ENCODE results near the gene KANK4. TPM values are rescaled to one million over a fixed set of nuclear protein-coding genes. Genes with fewer than 3 reads are reported as not detected.

KANK4 gene
- polyA plus RNA-seq, 2 of the 4 experiments (the other 2 are of a cell fraction), result 0.66 to 0.81 TPM

DNA sequence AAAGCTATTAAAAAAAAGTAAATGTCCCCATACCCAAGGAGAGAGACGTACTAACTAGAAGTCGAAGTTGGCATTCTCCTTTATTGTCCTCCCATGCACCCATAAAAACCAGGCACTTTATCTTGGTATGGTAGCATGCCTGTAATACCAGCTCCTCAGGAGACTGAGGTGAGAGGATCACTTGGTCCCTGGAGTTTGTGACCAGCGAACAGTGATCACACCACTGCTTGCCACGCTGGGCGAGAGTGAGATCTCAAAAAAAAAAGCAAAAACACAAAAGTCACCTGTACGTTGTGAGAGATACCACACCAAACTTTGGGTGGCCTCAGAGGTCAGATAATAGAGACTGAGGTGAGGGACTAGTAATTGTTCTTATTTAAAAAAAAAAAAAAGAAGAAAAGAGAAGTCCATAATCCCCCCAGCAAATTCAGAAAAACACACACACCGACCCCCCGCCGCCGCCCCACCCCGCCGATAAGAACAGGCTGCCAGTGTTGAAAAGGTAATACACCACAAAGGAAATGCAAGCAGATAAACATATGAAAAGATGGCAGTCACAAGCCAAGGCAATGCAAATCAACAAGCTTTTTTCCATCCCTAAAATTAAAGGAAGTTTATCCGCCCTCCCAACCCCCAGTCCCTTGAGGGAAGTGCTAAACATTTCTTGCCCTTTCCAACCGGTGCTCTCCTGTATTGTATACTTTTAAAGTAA lies 121.0 kb downstream of the KANK4 start:
- CTCF ChIA-PET, result interaction anchor here (0.9 kb wide), 1 partner anchor 22 kb away, joined by 3 read pairs; no protein-coding TSS in a partner anchor
- ATAC-seq, result no peak
- 76% methylated on average over 14 of the region's 14 CpGs for WGBS (ENCODE audit: missing lambda C conversion rate)

GRCh38 chr1:62196086-62196690 lies 123.0 kb downstream of the KANK4 start:
- H3K27ac ChIP-seq, result no peak overlapping the region
- CTCF ChIA-PET, result no interaction called here
- 80% methylated on average over 16 of the region's 17 CpGs for WGBS (ENCODE audit: missing lambda C conversion rate)
- TF ChIP-seq, protein P1, sequence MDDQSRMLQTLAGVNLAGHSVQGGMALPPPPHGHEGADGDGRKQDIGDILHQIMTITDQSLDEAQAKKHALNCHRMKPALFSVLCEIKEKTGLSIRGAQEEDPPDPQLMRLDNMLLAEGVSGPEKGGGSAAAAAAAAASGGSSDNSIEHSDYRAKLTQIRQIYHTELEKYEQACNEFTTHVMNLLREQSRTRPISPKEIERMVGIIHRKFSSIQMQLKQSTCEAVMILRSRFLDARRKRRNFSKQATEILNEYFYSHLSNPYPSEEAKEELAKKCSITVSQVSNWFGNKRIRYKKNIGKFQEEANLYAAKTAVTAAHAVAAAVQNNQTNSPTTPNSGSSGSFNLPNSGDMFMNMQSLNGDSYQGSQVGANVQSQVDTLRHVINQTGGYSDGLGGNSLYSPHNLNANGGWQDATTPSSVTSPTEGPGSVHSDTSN (IDR thresholded peaks at IDR 0.05), result no peak
- TF ChIP-seq GATA3 (IDR thresholded peaks at IDR 0.05; ENCODE audit: borderline replicate concordance), result no peak
- TF ChIP-seq RCOR1 (IDR thresholded peaks at IDR 0.05; ENCODE audit: low read depth, low read length), result no peak
- TF ChIP-seq CBX2 (IDR thresholded peaks at IDR 0.05; ENCODE audit: borderline replicate concordance, low read depth), result no peak
- TF ChIP-seq TP53 (CRISPR knock-in tag; IDR thresholded peaks at IDR 0.05), result no peak
- TF ChIP-seq POLR2A (IDR thresholded peaks at IDR 0.05; ENCODE audit: low read length), result no peak
- no peak for TF ChIP-seq POLR2AphosphoS2 (conservative IDR thresholded peaks at IDR 0.05; ENCODE audit: low read length)
- TF ChIP-seq RNF2 (IDR thresholded peaks at IDR 0.05; ENCODE audit: borderline replicate concordance, low read depth), result no peak
- TF ChIP-seq ZC3H11A (IDR thresholded peaks at IDR 0.05), result no peak
- no peak for TF ChIP-seq EHF (CRISPR knock-in tag; IDR thresholded peaks at IDR 0.05)
- TF ChIP-seq RFX5 (IDR thresholded peaks at IDR 0.05), result no peak
- no peak for TF ChIP-seq RAD21 (conservative IDR thresholded peaks at IDR 0.05 in 1 of 2, IDR thresholded peaks at IDR 0.05 in 1 of 2)
- TF ChIP-seq, protein P2, sequence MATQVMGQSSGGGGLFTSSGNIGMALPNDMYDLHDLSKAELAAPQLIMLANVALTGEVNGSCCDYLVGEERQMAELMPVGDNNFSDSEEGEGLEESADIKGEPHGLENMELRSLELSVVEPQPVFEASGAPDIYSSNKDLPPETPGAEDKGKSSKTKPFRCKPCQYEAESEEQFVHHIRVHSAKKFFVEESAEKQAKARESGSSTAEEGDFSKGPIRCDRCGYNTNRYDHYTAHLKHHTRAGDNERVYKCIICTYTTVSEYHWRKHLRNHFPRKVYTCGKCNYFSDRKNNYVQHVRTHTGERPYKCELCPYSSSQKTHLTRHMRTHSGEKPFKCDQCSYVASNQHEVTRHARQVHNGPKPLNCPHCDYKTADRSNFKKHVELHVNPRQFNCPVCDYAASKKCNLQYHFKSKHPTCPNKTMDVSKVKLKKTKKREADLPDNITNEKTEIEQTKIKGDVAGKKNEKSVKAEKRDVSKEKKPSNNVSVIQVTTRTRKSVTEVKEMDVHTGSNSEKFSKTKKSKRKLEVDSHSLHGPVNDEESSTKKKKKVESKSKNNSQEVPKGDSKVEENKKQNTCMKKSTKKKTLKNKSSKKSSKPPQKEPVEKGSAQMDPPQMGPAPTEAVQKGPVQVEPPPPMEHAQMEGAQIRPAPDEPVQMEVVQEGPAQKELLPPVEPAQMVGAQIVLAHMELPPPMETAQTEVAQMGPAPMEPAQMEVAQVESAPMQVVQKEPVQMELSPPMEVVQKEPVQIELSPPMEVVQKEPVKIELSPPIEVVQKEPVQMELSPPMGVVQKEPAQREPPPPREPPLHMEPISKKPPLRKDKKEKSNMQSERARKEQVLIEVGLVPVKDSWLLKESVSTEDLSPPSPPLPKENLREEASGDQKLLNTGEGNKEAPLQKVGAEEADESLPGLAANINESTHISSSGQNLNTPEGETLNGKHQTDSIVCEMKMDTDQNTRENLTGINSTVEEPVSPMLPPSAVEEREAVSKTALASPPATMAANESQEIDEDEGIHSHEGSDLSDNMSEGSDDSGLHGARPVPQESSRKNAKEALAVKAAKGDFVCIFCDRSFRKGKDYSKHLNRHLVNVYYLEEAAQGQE (IDR thresholded peaks at IDR 0.05), result no peak

More for the DNA sequence above, 121.0 kb downstream of the KANK4 start:
- TF ChIP-seq FOSL2 (IDR thresholded peaks at IDR 0.05) (no peak), FOSL2 (CRISPR knock-in tag; IDR thresholded peaks at IDR 0.05) (no peak), HOXB5 (CRISPR knock-in tag; IDR thresholded peaks at IDR 0.05) (no peak), NPAS2 (CRISPR knock-in tag; IDR thresholded peaks at IDR 0.05; ENCODE audit: borderline replicate concordance) (no peak), HOXB13 (CRISPR knock-in tag; IDR thresholded peaks at IDR 0.05; ENCODE audit: low read depth) (no peak), SMC3 (IDR thresholded peaks at IDR 0.05) (no peak), ZFP36 (IDR thresholded peaks at IDR 0.05; ENCODE audit: borderline replicate concordance, partially characterized antibody) (no peak), RCOR1 (IDR thresholded peaks at IDR 0.05; ENCODE audit: low read depth, low read length) (no peak), USF2 (IDR thresholded peaks at IDR 0.05) (no peak), BHLHE40 (IDR thresholded peaks at IDR 0.05; ENCODE audit: low read depth, low read length) (no peak), SREBF2 (IDR thresholded peaks at IDR 0.05) (no peak), NFE2L2 (conservative IDR thresholded peaks at IDR 0.05; ENCODE audit: low read length) (no peak), KDM1A (IDR thresholded peaks at IDR 0.05; ENCODE audit: low read depth) (no peak), RARB (CRISPR knock-in tag; IDR thresholded peaks at IDR 0.05) (no peak), TFCP2L1 (CRISPR knock-in tag; IDR thresholded peaks at IDR 0.05) (no peak), ZC3H11A (IDR thresholded peaks at IDR 0.05) (no peak), PHF8 (IDR thresholded peaks at IDR 0.05; ENCODE audit: borderline replicate concordance, low read depth) (no peak), RNF2 (IDR thresholded peaks at IDR 0.05; ENCODE audit: borderline replicate concordance, low read depth) (no peak), JUNB (IDR thresholded peaks at IDR 0.05) (no peak)
- TF ChIP-seq, protein P1 (IDR thresholded peaks at IDR 0.05), result no peak
- TF ChIP-seq, protein P2 (IDR thresholded peaks at IDR 0.05), result no peak
- DNase-seq (ENCODE audit: low read depth in 1 of 2, low spot score in 1 of 2) (no peak), FAIRE-seq (no peak)
- Histone ChIP-seq H3K9me3 (no peaks in the 10 kb centered on the region), H3K4me3 (no peak overlapping the region), H3K27ac (no peak overlapping the region), H3K4me2 (peak overlapping the region; percentile 39; the same call in 2 of the 3 replicates), H3K4me1 (no peaks in the 10 kb centered on the region)
- POLR2A ChIA-PET, result no interaction called here

More at GRCh38 chr1:62196086-62196690, 123.0 kb downstream of the KANK4 start:
- POLR2A ChIA-PET, result no interaction called here
- Histone ChIP-seq H3K4me2 (no peak overlapping the region), H3K4me3 (no peak overlapping the region), H3K4me1 (no peaks in the 10 kb centered on the region), H3K9me3 (no peaks in the 10 kb centered on the region)
- FAIRE-seq, result no peak
- ATAC-seq, result no peak
- DNase-seq (ENCODE audit: low read depth in 1 of 2, low spot score in 1 of 2), result no peak

Data from A549 (cell line).